T-helper 1 cell treated with Interleukin-12 subunit alpha and Interleukin-12 subunit beta and Interleukin-4 antibody, amounts not matched to agents 30 μg/mL and 1 μg/mL, for 36 hours (primary cell): ENCODE data around the gene ELMO1.

ENCODE experiments used
- H3K27ac Mint-ChIP-seq: one replicate; pipeline ENCODE4 v1.8.0; 2021; ENCODE audit warnings: mild to moderate bottlenecking, mixed read lengths
- H3K27me3 Mint-ChIP-seq: one replicate; pipeline ENCODE4 v1.8.0; 2021; ENCODE audit warnings: low read depth, mixed read lengths
- H3K36me3 Mint-ChIP-seq: one replicate; pipeline ENCODE4 v1.8.0; 2021; ENCODE audit warnings: low read depth, mixed read lengths
- H3K4me1 Mint-ChIP-seq: one replicate; pipeline ENCODE4 v1.8.0; 2021; ENCODE audit warnings: low read depth, mixed read lengths
- H3K4me3 Mint-ChIP-seq: one replicate; pipeline ENCODE4 v1.8.0; 2021; ENCODE audit warnings: mild to moderate bottlenecking, moderate library complexity, mixed read lengths
- H3K9me3 Mint-ChIP-seq: one replicate; pipeline ENCODE4 v1.8.0; 2021; ENCODE audit warnings: mixed read lengths

Gene ELMO1

GRCh38 chr7:36910859-36911258 lies 537.8 kb downstream of the ELMO1 start:
- Mint-ChIP-seq H3K27ac (no peak overlapping the region), H3K27me3 (no peaks in the 10 kb centered on the region), H3K4me3 (no peak overlapping the region), H3K36me3 (peaks cover 15% of the 10 kb centered on the region), H3K4me1 (peaks cover 3% of the 10 kb centered on the region), H3K9me3 (no peaks in the 10 kb centered on the region)

GRCh38 chr7:36910401-36910800 lies 538.3 kb downstream of the ELMO1 start:
- peaks cover 15% of the 10 kb centered on the region for H3K36me3 Mint-ChIP-seq
- H3K4me1 Mint-ChIP-seq, result peaks cover 3% of the 10 kb centered on the region
- no peak overlapping the region for H3K27ac Mint-ChIP-seq
- H3K27me3 Mint-ChIP-seq, result no peaks in the 10 kb centered on the region
- no peaks in the 10 kb centered on the region for H3K9me3 Mint-ChIP-seq
- no peak overlapping the region for H3K4me3 Mint-ChIP-seq

DNA sequence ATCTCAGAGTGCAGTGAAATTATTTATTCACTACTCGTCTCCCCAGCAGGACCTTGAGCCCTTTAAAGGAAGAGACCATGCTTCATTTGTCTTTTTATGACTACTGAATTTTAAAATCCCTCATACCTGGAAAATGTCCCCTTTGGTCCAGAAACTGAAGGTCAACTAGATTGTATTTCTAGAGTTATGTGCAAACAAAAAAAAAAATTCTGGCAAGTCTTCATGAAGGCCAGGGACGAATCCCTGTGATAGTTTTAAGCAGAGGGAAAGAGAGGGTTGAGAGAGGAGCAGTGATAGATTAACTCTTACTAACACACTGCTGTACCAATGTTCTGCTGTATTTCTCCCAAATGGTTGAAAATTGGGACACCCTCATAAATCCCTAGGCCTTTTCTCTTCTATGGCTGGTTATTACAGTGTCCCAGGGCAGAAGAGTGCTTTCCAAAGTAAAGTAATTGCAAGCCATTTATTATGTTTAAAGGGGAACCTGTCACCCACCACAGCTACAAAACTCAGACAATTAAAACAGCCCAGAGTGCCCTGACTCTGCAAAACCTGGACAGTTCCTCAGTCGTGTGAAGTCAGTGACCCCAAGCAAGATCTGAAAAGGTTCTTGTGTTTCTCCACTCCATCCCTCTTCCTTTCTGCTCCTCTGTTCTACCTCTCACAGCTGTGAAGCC lies 541.6 kb downstream of the ELMO1 start:
- Mint-ChIP-seq H3K4me1 (peaks cover 2% of the 10 kb centered on the region), H3K27me3 (no peaks in the 10 kb centered on the region), H3K9me3 (no peaks in the 10 kb centered on the region), H3K27ac (no peak overlapping the region), H3K36me3 (peaks cover 29% of the 10 kb centered on the region), H3K4me3 (no peak overlapping the region)

- peaks cover 2% of the 10 kb centered on the region for H3K4me1 Mint-ChIP-seq
- H3K27ac Mint-ChIP-seq, result no peak overlapping the region
- peaks cover 28% of the 10 kb centered on the region for H3K36me3 Mint-ChIP-seq
- no peaks in the 10 kb centered on the region for H3K27me3 Mint-ChIP-seq
- H3K9me3 Mint-ChIP-seq, result no peaks in the 10 kb centered on the region
- no peak overlapping the region for H3K4me3 Mint-ChIP-seq
These were observed 542.2 kb downstream of the ELMO1 start for GRCh38 chr7:36906448-36906847.

DNA sequence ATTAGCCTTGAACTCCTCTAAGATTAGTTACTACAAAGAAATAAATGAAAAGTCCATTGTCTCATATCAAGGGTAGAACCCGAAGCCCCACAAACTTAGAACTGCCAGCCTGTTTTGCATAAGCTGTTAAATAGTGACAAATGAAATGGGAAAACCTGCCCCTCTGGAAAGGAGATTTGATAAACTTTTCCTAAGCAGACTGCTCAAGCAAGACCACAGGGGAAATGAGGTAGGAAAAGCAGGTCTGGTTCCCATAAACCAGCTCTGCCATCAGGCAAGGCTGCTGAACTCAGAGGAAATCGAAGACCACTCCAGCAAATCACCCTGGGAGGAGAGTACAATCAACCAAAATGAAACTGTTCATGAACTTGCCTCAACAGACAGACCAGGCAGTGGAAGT lies 542.8 kb downstream of the ELMO1 start:
- Mint-ChIP-seq H3K27me3 (no peaks in the 10 kb centered on the region), H3K27ac (no peak overlapping the region), H3K4me1 (peaks cover 2% of the 10 kb centered on the region), H3K9me3 (peaks cover under 1% of the 10 kb centered on the region), H3K36me3 (peaks cover 29% of the 10 kb centered on the region), H3K4me3 (no peak overlapping the region)

- Mint-ChIP-seq H3K4me1 (peaks cover 2% of the 10 kb centered on the region), H3K4me3 (no peak overlapping the region), H3K9me3 (peaks cover 10% of the 10 kb centered on the region), H3K36me3 (peaks cover 27% of the 10 kb centered on the region), H3K27me3 (no peaks in the 10 kb centered on the region), H3K27ac (no peak overlapping the region)
These were observed 543.9 kb downstream of the ELMO1 start for GRCh38 chr7:36904802-36905201.

DNA sequence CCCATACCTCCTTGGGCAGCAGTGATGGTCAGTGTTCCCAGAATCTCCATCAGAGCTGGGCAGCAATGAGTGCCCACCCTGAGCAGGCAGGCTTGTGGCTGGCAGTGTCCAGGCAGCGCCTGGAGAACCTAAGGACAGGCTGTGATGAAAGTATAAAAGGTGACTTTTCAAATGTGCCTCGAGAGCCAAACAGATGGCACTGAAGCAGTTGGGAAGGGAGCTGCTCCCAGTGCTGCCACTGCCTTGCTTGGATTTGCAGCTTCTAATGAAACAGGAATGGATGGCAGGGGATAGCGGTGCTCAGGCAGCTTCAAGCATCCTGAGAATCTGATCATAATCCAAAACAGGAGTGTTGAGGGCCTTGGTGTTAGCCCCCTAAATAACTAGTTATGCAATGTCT lies 544.6 kb downstream of the ELMO1 start:
- Mint-ChIP-seq H3K27me3 (no peaks in the 10 kb centered on the region), H3K27ac (no peak overlapping the region), H3K4me1 (peaks cover 2% of the 10 kb centered on the region), H3K36me3 (peaks cover 25% of the 10 kb centered on the region), H3K9me3 (peaks cover 10% of the 10 kb centered on the region), H3K4me3 (no peak overlapping the region)

DNA sequence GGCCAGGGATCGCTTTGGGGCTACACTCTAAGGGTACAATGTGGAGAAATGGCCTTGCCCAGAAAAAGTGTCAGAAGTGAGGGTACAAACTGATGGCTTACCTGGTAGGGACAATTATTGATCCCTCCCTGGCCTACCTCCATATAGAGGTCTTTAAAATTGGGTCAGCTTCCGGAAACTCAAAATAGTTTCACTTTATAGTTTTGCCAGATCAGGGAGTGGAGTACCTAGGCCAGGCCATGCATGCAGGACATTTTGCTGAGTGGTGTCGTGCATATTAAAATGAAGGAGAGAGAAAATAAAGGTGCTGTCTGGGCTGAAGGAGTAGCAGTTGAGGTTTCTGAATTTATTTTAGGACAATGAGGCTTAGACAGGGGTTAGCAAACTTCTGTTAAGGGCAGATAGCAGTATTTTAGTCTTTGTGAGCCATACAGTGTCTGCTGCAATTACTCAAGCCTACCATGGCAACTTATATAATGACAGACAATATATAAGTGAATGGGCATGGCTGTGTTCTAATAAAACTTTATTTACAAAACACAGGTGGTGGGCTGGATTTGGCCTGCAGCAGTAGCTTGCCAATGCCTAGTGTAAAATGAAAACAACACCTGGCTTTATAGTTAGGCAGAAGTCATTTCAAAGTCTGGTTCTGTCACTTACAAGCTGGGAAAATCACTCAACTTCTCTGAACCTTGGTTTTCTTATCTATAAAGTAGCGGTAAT lies 547.5 kb downstream of the ELMO1 start:
- H3K27ac Mint-ChIP-seq, result no peak overlapping the region
- peaks cover 27% of the 10 kb centered on the region for H3K36me3 Mint-ChIP-seq
- H3K4me3 Mint-ChIP-seq, result no peak overlapping the region
- peaks cover 10% of the 10 kb centered on the region for H3K9me3 Mint-ChIP-seq
- no peaks in the 10 kb centered on the region for H3K27me3 Mint-ChIP-seq
- H3K4me1 Mint-ChIP-seq, result peaks cover 4% of the 10 kb centered on the region

DNA sequence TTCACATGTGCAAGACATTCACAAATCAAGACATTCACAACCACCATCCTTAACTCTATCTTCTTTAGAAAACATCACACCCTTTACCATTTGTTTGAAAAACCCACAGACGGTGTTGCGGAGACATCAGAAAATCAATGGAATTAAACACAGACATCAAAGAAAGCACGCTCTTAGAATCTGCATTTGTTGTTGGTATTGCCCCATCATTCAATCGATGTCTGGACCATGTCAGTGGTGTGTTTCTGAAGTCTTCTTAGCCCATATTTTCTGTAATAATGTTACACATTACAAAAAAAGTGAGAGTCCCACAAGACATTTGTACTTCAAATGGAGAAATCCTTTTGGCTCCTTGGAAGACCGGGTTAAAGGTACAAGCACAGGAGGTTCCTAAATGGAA lies 550.5 kb downstream of the ELMO1 start:
- H3K4me1 Mint-ChIP-seq, result peaks cover 17% of the 10 kb centered on the region
- H3K27ac Mint-ChIP-seq, result no peak overlapping the region
- H3K4me3 Mint-ChIP-seq, result no peak overlapping the region
- peaks cover 10% of the 10 kb centered on the region for H3K9me3 Mint-ChIP-seq
- H3K27me3 Mint-ChIP-seq, result no peaks in the 10 kb centered on the region
- peaks cover 23% of the 10 kb centered on the region for H3K36me3 Mint-ChIP-seq

DNA sequence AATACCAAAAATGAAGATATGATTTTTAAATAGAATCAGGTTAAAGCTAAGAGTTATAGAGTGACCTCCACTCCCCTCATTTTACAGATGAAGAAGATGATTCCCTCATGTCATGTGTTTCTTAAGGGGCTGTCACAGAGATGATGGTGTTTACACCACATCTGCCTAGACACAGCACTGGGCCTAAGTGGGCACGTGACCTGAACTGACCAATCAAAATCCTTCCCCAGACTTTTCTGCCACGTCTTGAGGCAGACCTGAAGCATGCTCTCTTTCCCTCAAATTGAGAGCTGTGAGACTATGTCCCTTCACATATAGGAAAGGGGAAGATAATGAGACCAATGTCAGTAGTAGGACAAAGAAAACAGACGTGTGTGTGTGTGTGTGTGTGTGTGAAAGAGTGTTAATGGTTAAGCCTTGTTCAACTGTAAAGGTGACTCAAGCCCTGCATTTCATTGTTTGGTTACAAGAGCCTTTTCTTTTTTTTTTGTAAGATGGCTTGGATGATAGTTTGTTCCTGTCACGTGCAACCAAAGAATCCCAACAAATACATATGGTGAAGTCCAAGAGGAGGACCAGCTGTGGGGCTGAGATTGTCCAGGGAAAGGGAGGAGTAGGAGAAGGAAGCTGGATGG lies 551.6 kb downstream of the ELMO1 start:
- H3K9me3 Mint-ChIP-seq, result peaks cover 10% of the 10 kb centered on the region
- no peak overlapping the region for H3K4me3 Mint-ChIP-seq
- no peak overlapping the region for H3K27ac Mint-ChIP-seq
- H3K4me1 Mint-ChIP-seq, result peaks cover 14% of the 10 kb centered on the region
- H3K36me3 Mint-ChIP-seq, result peaks cover 26% of the 10 kb centered on the region
- H3K27me3 Mint-ChIP-seq, result no peaks in the 10 kb centered on the region

DNA sequence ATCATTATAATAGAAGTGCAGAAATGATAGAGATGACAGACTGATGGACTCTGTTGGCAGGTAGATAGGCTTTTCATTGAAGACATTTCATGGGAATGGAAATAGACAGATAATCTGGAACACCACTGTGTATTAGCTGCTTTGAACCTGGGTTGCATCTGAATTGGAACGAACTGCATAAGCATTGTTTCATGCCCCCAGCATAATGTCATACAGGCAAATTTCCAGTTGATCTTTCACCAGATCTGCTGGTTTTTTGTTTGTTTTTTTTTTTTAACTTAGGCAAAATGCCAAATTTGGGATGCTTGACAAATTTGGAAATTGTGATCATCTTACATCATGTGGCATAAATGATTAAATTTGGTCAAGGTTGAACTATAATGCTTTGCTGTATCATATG lies 552.2 kb downstream of the ELMO1 start:
- no peak overlapping the region for H3K4me3 Mint-ChIP-seq
- no peaks in the 10 kb centered on the region for H3K27me3 Mint-ChIP-seq
- peaks cover 28% of the 10 kb centered on the region for H3K36me3 Mint-ChIP-seq
- H3K9me3 Mint-ChIP-seq, result peaks cover 10% of the 10 kb centered on the region
- peaks cover 14% of the 10 kb centered on the region for H3K4me1 Mint-ChIP-seq
- no peak overlapping the region for H3K27ac Mint-ChIP-seq

DNA sequence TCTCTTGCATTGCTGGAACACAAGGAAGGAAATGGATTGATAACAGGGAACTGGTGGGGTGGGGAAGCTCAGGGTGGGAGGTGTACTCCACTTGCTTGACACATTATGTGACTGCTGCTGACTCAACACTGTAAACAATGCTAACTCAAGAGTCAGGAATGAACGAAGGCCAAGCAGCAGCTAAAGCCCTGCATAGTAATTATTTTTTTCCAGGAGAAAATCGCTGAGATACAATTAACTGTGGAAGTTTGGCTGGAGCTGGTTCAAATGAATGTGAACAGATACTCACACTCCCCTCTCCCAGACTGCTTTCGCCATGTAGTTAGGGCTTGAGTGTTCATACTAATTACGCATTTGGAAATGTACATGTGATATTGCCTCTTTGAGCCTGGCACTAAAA lies 553.5 kb downstream of the ELMO1 start:
- Mint-ChIP-seq H3K9me3 (peaks cover 3% of the 10 kb centered on the region), H3K4me3 (no peak overlapping the region), H3K27me3 (no peaks in the 10 kb centered on the region), H3K4me1 (peaks cover 14% of the 10 kb centered on the region), H3K36me3 (peaks cover 34% of the 10 kb centered on the region), H3K27ac (no peak overlapping the region)

DNA sequence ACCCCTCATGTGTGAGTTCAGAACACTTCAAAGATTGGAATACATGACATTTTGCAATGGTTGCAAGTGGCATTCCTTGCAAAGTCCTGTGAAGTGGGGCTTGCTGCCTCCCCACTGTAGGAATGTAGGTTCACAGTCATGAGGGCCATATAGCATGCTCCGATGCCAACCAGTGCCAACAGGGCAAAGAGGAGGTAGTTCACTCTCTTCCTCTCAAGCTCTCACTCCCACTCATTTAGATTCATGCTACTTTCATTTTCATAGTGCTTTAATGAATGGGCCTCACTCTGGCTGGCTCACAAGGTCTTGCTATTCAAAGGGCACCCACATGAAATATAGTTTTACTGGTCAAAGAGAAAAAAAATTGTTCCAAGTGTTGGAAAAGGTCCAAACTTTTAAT lies 554.5 kb downstream of the ELMO1 start:
- H3K36me3 Mint-ChIP-seq, result peaks cover 35% of the 10 kb centered on the region
- H3K4me3 Mint-ChIP-seq, result no peak overlapping the region

DNA sequence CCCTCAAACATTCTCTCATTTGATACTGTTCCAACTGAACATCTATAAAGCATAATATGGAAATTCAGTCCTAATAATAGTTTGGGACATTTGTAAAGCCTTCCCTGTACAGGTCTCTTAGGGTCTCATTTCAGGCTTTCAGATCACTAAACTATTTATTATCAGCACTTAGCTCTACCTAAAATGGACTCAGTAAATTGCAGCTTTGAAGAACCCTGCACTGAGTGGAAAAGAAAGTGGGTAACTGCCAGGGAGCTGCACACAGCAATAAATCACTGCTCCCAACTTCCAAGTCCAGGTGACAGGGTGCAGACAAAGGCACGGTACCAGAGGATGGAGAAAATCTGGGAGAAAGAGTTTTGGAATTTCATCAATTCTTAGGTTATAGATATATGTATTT lies 559.5 kb downstream of the ELMO1 start:
- Mint-ChIP-seq H3K4me3 (no peak overlapping the region), H3K9me3 (no peaks in the 10 kb centered on the region), H3K27me3 (no peaks in the 10 kb centered on the region), H3K27ac (no peak overlapping the region), H3K4me1 (peaks cover 17% of the 10 kb centered on the region), H3K36me3 (peaks cover 49% of the 10 kb centered on the region)

More for the DNA sequence above, 554.5 kb downstream of the ELMO1 start:
- Mint-ChIP-seq H3K4me1 (peaks cover 14% of the 10 kb centered on the region), H3K27ac (no peak overlapping the region), H3K27me3 (no peaks in the 10 kb centered on the region), H3K9me3 (no peaks in the 10 kb centered on the region)

GRCh38 chr7:36887969-36888368 lies 560.7 kb downstream of the ELMO1 start:
- peaks cover 51% of the 10 kb centered on the region for H3K36me3 Mint-ChIP-seq
- H3K27me3 Mint-ChIP-seq, result no peaks in the 10 kb centered on the region
- peaks cover 4% of the 10 kb centered on the region for H3K9me3 Mint-ChIP-seq
- H3K27ac Mint-ChIP-seq, result no peak overlapping the region
- no peak overlapping the region for H3K4me3 Mint-ChIP-seq
- peaks cover 12% of the 10 kb centered on the region for H3K4me1 Mint-ChIP-seq
